Ishikawa (cell line): ENCODE results near the gene BICC1.

ENCODE experiments used
- NFIC ChIP-seq: IDR thresholded peaks from 2 replicates; pipeline ENCODE4 v1.6.1; 2012
- TAF1 ChIP-seq: IDR thresholded peaks from 2 replicates; pipeline ENCODE4 v1.6.1; 2012; ENCODE audit warnings: low read depth, mild to moderate bottlenecking

GRCh38 chr10:58740620-58741369, 228.1 kb downstream of the BICC1 start:
- TF ChIP-seq NFIC, result no peak
- TF ChIP-seq TAF1, result no peak
